ENCODE data around the gene CUZD1. TPM values are rescaled to one million over a fixed set of nuclear protein-coding genes. Genes with fewer than 3 reads are reported as not detected.
A peak's percentile ranks its signal among the peaks of the same experiment; 100 is the strongest.

The CUZD1 gene
- total RNA-seq, 1 experiment from 2014 or later: 4.8 TPM

DNA sequence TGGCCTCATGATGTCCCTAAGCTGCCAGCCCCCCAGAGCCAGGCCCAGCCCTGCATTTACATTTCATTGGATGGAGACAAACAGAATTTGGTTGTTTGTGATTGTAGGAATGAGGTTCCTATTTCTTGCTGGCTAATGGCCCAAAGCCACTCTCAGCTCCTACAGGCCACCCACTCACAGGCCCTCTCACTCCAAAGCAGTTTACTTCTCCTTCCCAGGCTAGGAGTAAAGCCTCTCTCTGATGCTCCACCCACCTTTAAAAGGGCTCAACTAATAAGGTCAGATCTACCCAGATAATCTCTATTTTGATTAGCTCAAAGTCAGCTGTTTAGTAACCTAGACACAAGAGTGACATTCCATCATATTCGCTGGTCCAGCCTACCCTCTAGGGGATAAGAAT, 11.2 kb upstream of the CUZD1 start:
- peak; percentile 62 for DNase-seq (ENCODE audit: low read depth)

- DNase-seq (ENCODE audit: low read depth): no peak
Measured at GRCh38 chr10:122855745-122856144, 10.1 kb upstream of the CUZD1 start.

GRCh38 chr10:122854648-122855047, 9.0 kb upstream of the CUZD1 start:
- DNase-seq (ENCODE audit: low read depth): peak; percentile 99

DNA sequence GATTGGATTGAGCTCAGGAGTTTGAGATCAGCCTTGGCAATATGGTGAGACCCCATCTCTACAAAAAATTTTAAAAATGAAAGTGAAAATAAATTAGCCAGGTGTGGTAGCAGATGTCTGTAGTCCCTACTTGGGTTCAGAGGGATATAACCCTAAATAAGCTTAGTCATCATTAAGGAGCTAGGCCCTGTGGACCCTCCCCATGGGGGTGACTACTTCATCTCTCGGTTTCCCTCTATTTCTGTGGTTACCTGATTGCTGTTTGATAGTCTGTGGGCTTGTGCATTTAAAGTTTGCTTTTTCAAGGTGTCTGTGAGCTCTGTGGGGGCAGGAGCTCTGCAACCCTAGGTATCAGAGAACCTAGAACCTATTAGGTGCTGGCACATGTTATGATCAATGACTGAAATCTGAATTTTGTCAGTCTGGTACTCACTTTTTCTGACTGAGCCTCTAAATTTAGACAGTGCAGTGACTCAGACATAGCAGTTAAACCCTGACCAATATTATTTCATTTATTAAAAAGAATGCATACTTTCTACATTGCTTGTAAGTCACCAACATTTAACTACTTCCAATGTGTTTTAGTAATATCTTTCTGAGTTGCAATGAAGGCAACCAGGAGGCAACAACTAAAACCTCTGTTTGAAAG, 8.1 kb upstream of the CUZD1 start:
- DNase-seq (ENCODE audit: low read depth): peak; percentile 55

DNA sequence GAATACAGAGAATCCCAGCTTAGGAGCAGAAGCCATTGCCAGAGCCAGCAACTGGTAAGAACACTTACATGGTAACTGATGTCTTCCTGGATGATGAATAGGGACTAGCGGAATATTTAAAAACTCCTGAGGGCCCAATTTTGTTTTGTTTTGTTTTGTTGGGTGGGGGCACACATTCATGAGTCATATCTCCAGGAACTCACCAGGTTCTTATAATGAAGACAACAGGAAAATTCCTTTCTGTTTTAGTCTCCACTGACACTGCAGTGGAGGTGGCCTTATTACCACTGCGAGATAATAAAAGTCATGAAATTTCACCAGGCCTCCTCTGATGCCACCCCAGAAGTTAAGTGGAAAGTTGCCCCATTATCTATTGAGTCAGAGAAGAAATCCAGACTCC, 6.6 kb upstream of the CUZD1 start:
- peak; percentile 93 for DNase-seq (ENCODE audit: low read depth)

DNA sequence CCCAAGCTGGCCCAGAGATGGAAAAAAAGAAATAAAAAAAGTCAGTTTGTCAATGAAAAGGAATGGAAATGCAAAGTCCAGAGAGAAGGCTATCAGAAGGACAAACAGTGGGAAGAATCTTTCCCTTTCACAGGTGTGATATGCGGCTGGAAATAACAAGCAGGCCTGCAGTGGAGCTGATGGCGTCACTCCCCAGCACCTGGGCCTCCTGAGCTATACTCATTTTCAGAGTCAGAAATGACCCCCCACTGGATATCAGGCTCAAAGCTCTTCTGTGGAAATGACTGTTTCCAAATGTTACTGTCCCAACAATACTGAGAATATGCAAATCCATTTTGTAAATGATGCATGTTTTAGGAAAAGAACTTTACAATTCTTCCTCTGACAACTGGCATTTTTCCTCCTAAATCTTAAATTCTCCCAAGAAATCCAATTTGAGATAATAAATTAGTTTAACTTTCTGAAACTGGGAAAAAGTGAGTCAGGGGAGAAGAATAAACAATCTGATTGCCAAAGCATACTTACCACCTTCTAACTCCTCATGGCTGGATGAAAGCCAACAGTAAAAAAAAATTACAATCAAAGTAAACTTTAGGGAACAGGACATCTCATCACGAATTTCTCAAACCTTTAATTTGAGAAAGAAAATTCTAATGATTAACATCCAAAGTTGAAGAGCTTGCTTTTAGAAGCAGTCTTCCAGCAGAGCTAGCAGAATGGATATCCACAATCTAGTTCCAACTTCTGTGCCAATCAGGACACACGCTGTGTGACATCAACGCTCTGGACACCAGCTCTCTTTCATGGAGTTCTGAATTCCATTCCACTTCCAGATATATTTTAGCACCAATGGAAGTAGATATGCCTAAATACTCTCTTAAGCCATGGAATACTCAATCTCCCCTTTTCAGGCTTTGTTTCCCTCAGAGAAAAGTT, 5.3 kb upstream of the CUZD1 start:
- peak; percentile 69 for DNase-seq (ENCODE audit: low read depth)

GRCh38 chr10:122849900-122850605, 4.4 kb upstream of the CUZD1 start:
- DNase-seq (ENCODE audit: low read depth): no peak

DNA sequence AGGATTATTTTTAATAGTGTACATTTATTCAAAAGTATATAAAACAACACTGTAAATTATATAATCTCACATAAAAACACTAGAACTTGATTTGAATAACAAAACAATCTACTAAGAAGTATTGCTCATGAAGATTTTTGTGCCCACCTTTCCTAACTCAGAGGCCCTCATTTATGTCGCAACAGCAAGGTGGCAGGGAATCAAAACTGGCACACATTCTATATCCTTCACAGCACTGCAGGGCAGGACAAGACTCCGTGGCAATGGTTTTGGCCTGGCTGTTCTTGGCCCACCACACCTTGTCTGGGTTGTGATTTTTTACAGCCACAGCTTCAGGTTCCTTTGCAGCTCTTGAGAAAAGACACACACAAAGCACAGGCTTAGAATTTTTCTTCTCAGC, 3.4 kb upstream of the CUZD1 start:
- DNase-seq (ENCODE audit: low read depth): no peak

DNA sequence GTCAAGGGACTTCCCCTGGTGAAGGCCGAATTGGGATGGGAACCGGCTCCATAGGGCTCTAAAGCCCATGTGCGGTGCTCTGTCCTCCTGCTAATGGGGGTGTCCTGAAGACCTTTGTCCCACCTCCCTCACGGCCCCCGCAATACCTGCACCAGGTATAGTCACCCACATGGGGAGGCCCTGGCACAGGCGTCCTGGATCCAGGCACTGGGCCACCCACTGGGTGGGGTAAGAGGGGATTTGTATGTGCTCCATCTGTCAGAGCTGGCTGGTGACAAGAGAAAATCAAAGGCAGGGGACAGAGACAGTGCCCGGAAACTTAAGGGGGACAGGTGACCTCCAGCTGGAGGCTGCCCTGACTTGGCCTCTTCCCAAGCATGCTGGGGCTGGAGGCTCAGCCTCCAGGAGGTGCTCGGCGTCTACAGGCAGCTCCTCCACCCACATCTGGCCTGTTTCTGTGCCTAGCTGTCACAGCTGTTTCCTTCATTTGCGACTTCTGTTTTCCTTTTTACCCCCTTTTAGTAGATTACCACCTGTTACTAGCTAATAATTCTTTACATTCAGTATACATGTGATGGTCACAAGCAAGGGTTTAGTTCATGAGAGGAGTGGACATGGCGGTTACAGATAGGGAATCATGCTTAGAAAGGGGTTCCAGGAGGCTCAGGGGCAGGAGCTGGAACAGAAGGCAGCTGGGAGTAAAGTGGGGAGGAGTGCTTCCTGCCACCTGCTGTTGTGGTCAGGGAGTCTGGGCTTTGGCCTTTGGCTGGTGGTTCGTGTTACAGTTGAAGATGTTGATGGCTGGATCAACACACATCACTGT, 2.3 kb upstream of the CUZD1 start:
- DNase-seq (ENCODE audit: low read depth): peak; percentile 98

DNA sequence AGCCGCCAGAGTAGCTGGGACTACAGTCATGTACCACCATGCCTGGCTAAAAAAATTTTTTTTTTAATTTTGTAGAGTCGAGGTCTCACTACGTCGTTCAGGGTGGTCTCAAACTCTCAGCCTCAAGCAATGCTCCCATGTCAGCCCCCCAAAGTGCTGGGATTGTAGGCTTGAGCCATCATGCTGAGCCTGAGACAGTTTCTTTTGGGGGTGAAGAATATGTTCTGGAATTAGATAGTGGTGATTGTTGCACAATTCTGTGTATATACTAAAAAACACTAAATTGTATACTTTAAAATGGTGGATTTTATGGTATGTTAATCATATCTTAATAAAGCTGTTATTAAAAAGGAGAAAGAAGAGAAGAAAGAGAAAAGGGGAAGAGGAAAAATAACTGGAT, 1.5 kb downstream of the CUZD1 start:
- no peak for DNase-seq (ENCODE audit: low read depth)

- DNase-seq (ENCODE audit: low read depth): no peak
Measured at GRCh38 chr10:122841569-122841968, 4.1 kb downstream of the CUZD1 start.

DNA sequence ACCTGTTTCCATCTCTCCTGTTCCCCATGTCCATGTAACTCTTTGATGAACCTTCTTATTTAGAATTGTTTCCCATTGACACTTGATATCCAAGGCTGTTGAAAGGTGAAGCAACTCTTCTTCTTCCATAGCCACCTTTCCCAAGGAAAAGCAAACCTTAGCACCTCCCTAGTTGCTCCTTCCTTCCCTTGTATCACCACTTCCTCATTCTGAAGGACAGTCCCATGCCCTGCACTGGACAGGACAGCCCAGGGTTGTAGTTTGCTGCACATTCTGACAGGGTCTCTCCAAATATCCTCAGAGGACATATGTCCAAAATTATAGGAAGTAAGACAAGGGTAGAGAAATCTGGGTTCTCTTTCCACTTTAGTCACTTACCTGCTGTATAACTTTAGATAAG, 6.2 kb downstream of the CUZD1 start:
- no peak for DNase-seq (ENCODE audit: low read depth)

GRCh38 chr10:122838880-122839279, 6.8 kb downstream of the CUZD1 start:
- no peak for DNase-seq (ENCODE audit: low read depth)

- DNase-seq (ENCODE audit: low read depth): no peak
Measured at GRCh38 chr10:122835908-122836307, 9.7 kb downstream of the CUZD1 start.

DNA sequence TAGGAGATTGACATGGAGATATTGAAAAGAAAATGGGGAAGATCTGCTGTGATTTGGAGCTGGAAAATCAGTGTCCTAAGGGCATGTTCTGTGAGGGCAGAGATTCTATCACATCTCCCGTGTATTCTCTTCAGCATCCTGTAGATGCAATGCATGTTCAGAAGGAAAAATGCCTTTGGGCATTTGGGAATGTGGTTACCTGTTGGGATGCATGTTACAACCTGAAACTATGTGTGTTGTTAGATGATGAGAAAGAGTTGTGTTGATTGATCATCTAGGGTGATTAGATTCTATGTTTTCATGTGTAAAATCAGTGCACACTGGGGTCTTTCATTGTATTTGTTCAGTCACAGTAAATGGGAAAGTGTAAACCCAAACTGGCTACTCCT, 14.7 kb downstream of the CUZD1 start:
- DNase-seq (ENCODE audit: low read depth): no peak

- DNase-seq (ENCODE audit: low read depth): no peak
Measured at GRCh38 chr10:122830273-122830964, 15.2 kb downstream of the CUZD1 start.

DNA sequence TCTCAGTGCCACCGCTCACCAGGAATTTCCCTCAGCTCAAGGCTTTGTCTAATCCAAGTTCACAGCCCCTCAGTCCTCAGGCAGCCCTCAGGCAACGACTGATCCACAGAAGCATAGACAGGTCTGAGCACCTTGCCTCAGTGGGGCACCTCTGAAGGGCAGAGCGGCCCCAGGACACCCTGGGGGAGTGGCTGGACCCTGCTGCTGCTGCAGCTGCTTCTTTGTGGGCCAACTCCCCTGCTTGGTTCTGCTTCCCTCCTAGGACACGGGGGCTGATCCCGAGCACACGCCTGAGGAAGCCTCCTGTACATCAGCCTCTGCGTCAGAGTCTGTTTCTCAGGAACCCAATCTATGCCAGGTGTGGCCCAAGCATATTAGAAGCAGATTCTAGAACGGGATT, 16.2 kb downstream of the CUZD1 start:
- no peak for DNase-seq (ENCODE audit: low read depth)

DNA sequence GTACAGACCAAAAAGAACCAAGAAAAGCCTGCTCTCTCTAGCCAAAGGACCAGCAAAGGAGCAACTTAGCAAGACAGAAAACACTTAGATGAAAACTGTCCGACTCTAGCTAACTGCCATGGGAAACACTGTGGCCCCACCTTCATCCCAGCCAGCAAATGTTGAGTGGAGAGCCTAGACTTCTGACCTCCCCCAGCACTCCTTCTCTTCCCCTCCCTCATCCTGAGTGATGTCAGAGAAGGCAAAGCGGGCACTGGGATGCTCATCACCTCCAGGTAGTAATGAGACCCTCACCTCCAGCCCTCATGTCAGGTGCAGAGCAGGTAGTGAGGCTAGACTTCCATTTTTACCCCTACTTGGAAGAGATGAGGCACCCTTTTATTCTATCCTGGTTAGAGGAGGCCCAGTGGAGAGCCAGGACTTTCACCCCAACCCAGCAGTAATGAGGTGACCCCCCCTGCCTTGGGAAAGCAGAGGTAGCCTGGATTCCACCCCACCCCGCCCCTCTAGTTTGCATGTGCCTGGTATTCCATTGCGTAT, 16.9 kb downstream of the CUZD1 start:
- DNase-seq (ENCODE audit: low read depth): no peak

- no peak for DNase-seq (ENCODE audit: low read depth)
Measured at GRCh38 chr10:122827302-122827701, 18.4 kb downstream of the CUZD1 start.

DNA sequence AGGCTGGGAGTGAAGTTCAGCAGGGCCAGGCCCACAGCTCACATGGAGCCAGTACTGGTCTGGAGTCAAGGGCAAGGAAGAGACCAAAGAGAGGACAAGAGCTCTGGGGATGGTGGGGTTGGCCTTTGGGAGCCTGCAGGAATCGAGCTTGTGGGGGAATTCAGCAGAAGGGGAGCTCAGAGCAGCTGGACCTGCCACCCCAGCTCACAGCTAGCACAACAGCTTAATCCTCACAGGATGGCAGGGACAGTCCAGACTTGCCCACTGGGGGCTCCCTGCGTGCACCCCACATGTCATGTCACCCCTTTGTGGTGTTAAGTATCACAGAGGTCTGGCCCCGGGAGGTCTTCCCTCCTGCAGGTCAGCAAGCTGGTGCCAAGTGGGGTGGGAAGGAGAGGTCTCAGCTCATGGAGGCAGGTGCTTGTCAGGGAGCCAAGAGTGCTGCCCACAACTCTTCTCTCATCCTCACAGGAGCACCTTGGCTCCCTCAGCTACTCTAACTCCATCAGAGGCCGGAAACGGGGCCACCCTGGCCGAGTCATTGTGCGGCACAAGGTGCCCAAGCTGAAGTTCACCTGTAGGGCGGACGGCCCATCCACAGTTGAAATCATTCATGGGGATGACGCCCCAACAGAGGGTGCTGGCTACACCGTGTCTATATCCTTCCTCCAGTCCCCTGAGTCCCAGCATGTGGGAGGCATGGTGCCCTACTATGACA, 22.5 kb downstream of the CUZD1 start:
- DNase-seq (ENCODE audit: low read depth): no peak
